Urothelium cell line (cell line): ENCODE results near the gene TMEM204.
A peak's percentile ranks its signal among the peaks of the same experiment; 100 is the strongest.

ENCODE experiments used
- DNase-seq: peaks from one replicate; pipeline ENCODE4 v3.0.0; 2011; ENCODE audit warnings: low spot score, mixed read lengths
- FAIRE-seq: peaks from 2 replicates; lab custom pipeline; 2011; peaks lifted over from hg19 to GRCh38; lab: Jason Lieb, UNC

TMEM204 gene

GRCh38 chr16:1533443-1533951 lies at the start of gene TMEM204:
TMEM204 (plus strand) TSS chr16:1533666; CDS start chr16:1534276, 610 bp downstream.
- no peak for DNase-seq
- no peak for FAIRE-seq

- no peak for FAIRE-seq
- no peak for DNase-seq
These were observed 47.5 kb upstream of the TMEM204 start for GRCh38 chr16:1485847-1486496.

DNA sequence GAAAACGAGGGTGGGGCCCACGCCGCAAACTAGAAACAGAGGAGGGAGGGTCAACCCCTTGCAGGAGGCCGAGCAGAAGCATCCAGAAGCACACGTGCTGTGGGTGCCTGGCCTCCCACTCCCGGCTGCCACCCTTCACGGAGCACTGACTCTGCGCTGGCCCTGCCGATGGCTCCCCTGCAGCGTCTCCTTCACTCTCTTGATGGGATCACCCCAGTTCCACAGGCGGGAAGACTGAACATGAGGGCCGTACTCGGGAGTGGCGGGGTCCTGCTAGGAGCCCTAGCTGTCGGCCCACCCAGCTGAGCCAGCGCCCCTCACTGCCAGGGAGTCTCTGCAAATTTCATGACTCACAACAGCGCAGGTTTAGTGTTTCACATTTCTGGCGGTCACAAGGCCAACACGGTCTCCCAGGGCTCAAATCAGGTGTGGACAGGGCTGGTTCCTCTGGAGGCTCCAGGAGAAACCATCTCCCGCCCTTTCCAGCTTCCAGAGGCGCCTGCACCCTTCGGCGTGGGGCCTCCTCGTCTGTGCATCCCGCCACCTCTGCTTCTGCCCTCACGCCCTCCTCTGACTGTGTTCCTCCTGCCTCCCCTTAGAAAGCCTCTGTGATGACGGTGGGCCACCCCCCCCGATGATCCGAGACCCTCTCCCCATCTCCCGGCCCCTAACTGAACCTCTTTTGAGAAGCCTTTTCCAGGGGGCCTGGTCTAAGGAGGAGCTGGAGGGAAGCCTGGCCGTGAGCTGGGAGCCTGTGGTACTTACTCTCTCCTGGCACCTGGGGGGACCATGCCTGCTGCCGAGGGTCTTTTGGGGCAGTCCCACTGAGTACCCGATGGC lies 46.7 kb upstream of the TMEM204 start:
- FAIRE-seq (no peak), DNase-seq (no peak)

- DNase-seq (no peak), FAIRE-seq (no peak)
These were observed 45.9 kb upstream of the TMEM204 start for GRCh38 chr16:1487395-1488053.

DNA sequence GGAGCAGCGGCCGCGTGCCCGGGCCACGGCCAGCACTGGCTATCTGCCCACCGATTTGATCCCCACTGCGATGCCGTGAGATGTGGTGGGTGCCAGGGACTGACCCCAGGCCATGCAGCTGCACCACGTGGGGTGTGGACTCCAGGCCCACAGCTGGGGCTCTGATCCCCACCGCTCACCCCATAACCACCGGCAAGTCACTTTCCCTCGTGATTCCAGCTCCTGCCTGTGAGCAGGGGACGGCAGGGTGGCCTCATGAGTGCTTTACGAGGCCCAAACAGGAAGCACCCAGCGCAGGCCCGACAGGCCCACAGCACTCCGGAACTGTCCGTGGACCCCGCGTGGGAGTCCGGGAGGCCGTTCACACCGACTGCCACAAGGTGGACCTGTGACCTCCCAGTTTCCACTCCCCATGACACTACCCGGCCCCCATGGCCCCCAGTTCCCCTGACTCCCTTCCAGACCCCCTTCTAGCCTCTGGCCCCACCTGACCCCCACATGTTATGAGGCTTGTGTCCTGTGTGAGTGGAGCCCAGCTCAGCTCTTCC lies 45.3 kb upstream of the TMEM204 start:
- no peak for DNase-seq
- FAIRE-seq: no peak

GRCh38 chr16:1488619-1489018 lies 44.8 kb upstream of the TMEM204 start, which contains the start of gene PTX4:
PTX4 (minus strand) TSS chr16:1488944; CDS start chr16:1488909, 35 bp downstream.
- DNase-seq: no peak
- no peak for FAIRE-seq

DNA sequence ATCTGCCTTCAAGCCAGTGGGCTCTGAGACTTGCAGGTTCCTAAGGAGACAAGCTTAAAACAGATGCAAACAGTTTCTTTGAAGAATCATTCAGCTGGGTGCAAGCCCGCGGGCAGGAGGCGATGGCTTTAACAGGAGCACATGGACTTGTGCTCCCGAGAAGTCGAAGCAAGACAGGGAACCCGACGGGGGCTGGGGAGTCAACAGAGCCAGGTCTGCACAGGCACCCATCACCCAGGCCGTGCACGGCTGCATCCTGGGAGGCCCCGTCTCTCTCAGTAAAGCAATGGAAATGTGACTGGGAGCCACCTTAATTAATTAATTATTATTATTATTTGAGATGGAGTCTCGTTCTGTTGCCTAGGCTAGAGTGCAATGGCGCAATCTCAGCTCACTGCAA lies 44.4 kb upstream of the TMEM204 start:
- FAIRE-seq: no peak
- no peak for DNase-seq

GRCh38 chr16:1491327-1491726 lies 42.1 kb upstream of the TMEM204 start:
- no peak for DNase-seq
- no peak for FAIRE-seq

DNA sequence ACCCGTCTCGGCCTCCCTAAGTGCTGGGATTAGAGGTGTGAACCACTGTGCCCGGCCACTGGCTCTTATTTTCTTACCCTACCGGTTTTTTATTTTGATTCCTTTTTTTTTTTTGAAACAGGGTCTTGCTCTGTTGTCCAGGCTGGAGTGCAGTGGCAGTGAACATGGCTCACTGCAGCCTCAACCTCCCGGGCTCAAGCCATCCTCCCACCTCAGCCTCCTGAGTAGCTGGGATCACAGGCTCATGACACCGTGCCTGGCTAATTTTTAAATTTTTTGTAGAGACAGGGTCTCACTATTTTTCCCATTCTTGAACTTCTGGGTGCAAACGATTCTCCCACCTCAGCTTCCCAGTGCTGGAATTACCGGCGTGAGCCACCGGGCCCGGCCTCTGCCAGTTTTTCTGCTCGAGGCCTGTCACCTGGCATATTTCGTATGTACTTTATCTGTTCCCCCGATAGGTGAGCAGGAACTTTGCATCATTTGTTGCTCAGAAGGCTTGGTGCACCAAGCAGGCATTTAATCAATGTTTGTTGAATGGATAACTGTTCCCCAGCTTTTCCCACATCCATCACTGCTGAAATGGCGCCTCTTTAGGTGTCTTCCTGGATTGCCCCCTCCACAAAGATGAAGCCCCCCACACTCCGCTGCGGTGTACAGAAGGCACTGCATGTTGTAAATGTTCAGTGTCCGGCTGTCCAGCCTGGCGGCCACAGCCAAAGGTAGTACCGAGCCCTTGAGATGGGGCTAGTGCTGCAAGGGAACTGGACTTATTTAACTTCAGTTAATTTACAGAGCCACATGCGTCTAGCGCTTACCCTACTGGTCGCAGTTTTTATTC lies 41.2 kb upstream of the TMEM204 start:
- DNase-seq (no peak), FAIRE-seq (no peak)

DNA sequence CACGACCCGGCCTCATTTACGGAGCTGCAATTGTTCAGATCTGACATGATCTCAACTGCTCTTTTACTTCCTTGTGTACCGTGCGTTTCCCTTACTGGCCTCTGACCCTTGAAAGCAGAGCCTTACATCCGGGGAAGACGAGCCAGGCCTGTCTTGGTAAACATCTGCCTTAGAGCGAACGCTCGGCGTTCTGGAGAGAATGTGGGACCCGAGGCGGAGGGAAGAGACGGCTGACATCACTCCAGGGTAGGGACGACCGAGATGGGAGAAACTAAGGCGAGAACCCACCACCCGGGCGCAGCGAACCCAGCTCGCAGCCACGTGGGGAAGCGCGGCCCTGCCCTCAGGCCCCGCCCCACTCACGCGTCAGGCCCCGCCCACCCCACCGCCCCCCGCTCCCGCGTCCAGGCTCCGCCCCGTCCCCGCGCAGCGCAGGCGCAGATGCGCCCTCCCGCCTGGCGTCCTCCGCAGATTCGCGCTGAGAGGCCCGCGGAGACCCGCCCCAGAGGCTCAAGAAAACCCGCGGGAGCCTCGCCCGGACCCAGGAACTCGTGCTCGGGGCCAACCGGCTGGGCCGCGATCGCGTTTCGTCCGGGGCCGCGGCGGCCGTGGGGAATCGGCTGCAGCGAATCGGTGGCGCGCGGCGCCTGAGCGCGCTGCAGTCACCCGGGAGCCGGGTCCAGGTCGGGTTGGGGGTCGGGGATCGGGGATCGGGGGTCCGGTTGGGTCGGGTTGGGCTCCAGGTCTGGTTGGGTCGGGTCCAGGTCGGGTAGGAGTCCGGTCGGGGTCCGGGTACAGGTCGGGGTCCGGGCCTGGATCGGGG lies 40.3 kb upstream of the TMEM204 start, which contains the start of gene TELO2:
TSS of gene TELO2 (plus strand) at position 438 of the 823 bp plus-strand sequence. CDS start 922 bp downstream, outside the sequence.
- DNase-seq (peak; percentile 98), FAIRE-seq (peak; percentile 74)

DNA sequence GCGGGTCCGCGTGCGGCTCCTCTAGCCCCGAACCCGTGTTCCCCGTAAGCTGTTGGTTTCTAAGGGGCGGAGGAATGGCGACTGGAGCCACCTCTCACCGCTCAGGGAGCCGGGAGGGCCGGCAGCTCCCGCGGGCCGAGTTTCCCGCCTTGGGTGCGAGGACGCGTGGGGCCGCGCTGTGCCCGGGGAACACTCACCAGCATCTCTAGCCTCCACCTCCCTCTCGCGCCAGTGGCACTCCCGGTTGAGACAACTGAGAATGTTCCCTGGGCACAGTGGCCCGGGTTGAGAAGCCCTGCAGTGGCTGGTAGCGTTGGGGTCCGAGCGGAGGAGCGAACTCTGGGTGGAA lies 39.7 kb upstream of the TMEM204 start:
- peak; percentile 81 for FAIRE-seq
- no peak for DNase-seq

DNA sequence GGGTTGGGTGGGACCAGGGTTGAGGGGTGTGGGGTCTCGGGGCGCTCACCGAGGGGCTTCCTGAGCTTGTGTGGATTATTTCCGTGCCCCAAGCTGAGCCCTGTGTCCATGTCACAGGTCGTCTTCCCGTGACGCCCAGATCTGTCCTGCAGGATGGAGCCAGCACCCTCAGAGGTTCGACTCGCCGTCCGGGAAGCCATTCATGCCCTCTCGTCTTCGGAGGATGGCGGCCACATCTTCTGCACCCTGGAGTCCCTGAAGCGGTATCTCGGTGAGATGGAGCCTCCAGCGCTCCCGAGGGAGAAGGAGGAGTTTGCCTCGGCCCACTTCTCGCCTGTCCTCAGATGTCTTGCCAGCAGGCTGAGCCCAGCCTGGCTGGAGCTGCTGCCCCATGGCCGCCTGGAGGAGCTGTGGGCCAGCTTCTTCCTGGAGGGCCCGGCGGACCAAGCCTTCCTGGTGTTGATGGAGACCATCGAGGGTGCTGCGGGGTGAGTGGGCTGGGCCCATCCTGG lies 39.3 kb upstream of the TMEM204 start:
- peak; percentile 70 for DNase-seq

GRCh38 chr16:1494711-1495110 lies 38.8 kb upstream of the TMEM204 start:
- DNase-seq (no peak), FAIRE-seq (no peak)

More for the DNA sequence above, 39.3 kb upstream of the TMEM204 start:
- FAIRE-seq: no peak

- FAIRE-seq (no peak), DNase-seq (no peak)
These were observed 38.1 kb upstream of the TMEM204 start for GRCh38 chr16:1495211-1495888.

GRCh38 chr16:1495889-1496262 lies 37.6 kb upstream of the TMEM204 start:
- no peak for DNase-seq

GRCh38 chr16:1496464-1496863 lies 37.0 kb upstream of the TMEM204 start:
- DNase-seq (no peak), FAIRE-seq (no peak)

More at GRCh38 chr16:1495889-1496262, 37.6 kb upstream of the TMEM204 start:
- FAIRE-seq: no peak

- FAIRE-seq: no peak
These were observed 36.4 kb upstream of the TMEM204 start for GRCh38 chr16:1497014-1497598.

More at GRCh38 chr16:1497014-1497598, 36.4 kb upstream of the TMEM204 start:
- DNase-seq: no peak
